Fibroblast of skin of back (primary cell): Measurements from ENCODE around the gene EXOC6B.
A peak's percentile ranks its signal among the peaks of the same experiment; 100 is the strongest.
"Not testable (repeated sequence)": the region's sequence is repeated elsewhere in the genome, so short reads cannot be mapped to it uniquely, and the experiment has no call there.

Source experiments
- DNase-seq: peaks from one replicate; pipeline ENCODE4 v3.0.0-alpha.2; 2013

EXOC6B gene

DNA sequence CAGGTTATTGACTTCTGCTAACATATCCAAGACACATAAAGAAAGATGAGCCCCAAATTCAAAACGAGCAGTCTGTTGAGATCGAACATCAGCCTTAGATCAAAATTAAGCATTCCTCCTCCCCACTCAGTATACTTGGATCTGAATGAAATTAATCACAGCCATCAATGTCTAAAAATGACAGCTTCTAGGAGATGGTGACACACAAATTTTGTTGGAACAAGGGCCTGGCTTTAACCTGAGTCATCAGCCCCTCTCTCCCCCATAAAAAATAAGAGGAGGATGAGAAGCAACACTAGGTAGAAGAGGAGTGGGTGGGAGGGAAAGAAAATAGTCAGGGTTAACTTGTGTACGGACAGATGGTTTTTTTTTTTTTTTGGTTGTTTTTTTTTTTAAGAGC lies 223.1 kb downstream of the EXOC6B start:
- no peak for DNase-seq

DNA sequence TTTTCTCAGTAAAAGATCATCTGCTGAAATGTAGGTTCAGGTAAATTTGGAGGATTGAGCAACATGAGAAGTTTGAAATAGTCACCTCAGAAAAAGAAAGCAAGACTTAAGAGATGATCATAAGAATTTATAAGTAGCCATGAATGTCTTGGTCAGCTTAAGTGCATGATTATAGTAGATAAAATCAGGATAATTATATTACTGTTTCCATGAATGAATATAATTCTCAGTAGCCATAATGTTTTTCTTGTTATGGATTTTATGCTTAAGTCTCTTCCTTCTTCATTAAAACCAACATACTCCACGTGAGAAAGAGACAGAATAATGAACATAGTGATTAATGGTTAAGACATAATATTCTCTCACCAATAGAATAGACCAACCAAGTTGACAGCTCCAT lies 223.7 kb downstream of the EXOC6B start:
- no peak for DNase-seq

GRCh38 chr2:72583836-72584235 lies 242.0 kb downstream of the EXOC6B start:
- not testable (repeated sequence) for DNase-seq

GRCh38 chr2:72583376-72583775 lies 242.5 kb downstream of the EXOC6B start:
- no peak for DNase-seq

DNA sequence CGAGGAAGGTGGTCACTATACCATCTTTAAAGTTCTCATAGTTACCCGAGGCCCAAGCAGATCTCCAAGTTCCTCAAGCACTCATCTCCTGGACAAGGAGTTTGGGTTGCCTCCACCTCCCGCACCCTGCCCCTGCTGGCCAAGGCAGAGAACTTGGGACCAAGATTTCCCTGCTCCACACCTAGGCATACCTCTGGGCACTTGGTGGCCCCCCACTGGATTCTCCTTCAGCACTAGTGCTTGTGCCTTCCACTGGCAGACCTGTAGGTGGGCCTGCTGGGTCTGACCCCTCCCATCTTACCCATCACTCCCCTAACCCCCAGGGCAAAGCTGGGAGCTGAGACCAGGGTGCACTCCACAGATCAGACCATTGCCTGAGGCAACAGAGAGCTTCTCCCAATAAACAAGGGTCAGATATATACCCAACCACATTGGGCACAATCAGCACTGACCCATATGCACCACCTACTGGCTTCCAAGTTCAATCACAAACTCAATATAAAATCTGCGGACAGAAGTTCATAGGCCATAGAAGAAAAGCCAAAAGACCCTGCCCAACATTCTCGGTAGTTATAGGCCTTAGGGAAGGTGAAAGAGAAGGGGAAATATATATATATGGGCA lies 244.2 kb downstream of the EXOC6B start:
- DNase-seq = no peak

GRCh38 chr2:72579591-72580180 lies 246.1 kb downstream of the EXOC6B start:
- peak; percentile 70 for DNase-seq

DNA sequence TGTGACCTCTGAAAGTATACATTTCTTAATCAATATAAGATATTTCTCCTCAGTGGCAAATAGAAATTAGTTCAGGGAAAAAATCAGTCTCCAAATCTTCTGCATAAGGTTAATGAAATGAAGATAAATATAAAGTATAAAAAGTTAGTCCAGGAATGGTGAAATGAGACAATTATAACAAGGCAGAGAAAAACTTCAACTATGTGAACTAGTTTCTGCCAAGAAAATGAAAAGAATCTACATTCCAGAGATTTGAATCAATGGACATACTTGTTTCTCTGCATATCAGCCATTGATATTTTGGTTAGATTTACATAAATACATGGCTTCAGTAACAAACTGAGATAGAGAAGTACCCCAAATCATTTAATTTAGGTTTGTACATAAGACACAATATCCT lies 249.0 kb downstream of the EXOC6B start:
- peak; percentile 68 for DNase-seq

DNA sequence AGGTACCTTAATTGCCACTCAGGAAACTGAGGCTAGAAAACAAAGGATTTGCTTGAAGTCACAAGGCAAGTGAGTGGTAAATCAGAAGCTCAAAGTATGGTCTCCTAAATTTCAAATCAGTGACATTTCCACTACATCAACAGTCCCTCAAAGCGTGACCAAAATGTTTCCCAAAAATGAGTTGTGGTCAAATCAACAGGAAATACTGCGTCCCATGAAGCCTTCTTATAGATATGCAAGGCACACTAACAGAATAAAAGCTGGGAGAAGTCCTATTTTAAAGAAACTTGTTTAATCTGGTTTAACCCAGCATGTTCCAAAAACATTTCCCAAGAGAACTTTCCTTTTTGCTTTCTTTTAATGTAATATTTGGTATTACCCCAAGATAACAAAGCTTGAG lies 249.4 kb downstream of the EXOC6B start:
- DNase-seq = peak; percentile 21

GRCh38 chr2:72574886-72575285 lies 250.9 kb downstream of the EXOC6B start:
- DNase-seq = peak; percentile 29

GRCh38 chr2:72573232-72573631 lies 252.6 kb downstream of the EXOC6B start:
- DNase-seq = peak; percentile 34

- DNase-seq = peak; percentile 87
These were observed 253.3 kb downstream of the EXOC6B start for GRCh38 chr2:72572501-72572900.

DNA sequence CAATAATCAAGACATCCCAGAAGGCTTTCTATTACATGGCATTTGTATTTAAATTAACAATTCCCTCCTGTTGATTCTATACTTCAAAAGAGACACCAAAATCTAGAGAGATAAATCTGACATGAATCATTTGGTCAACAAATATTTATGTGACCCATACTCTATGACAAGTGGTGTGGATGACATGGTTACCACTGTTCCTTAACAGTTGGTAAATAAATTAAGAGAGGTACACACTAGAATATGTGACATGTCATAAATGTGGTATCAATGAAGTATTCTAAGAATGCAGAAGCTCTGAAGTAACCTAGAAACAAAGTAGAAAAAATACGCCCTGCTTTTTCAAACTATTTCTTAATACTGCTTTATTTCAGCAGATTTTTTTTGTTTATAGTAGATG lies 255.4 kb downstream of the EXOC6B start:
- DNase-seq = peak; percentile 70

DNA sequence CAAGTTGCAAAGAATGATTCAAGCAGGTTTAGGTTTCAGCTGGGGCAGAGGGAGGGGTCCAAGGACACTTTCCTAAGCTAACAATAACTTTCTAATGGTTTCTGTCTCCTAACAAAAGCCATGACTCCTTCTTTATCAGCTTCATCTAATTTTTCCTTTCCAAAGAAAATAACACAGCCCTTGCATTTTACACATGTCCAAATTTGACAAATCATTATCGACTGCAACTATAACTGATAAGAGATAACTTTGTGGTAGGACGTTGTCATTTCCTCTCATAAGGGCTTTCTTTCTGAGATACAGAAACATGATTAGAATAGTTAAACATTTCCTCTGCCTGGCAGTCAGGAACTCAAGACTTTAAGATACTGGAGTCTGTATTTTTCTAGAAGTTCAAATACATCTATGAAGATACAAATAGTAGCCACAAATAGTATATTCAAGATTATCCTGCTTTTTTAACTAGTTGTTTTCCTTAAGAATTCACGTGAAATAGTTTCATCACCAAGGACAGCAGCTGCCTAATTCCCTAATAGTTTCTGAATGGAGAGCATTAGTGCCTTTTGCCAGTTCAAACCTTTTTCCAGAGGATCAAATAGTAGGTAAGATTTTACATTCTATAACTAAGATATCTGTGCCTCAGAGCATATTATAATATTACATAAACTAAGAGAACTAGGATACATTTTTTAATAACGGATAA lies 263.2 kb downstream of the EXOC6B start:
- DNase-seq = peak; percentile 43

GRCh38 chr2:72561621-72562318 lies 264.1 kb downstream of the EXOC6B start:
- peak; percentile 92 for DNase-seq

DNA sequence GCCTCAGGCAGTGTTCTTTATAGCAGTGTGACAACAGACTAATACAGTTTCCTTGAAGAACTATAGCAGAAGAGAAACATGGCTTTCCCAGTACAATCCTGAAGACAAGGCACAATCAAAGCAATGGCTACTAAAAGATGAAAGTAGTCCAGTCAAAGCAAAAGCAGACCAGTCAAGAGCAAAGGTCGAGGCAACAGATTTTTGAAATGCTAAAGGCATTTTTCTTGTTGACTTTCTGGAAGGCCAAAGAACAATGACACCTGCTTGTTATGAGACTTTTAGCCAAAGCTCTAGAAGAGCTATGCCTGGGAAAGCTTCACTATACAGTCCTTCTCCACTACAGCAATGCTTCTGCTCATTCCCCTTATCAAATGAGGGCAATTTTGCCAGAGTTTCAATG lies 269.9 kb downstream of the EXOC6B start:
- DNase-seq = no peak

- not testable (repeated sequence) for DNase-seq
These were observed 270.5 kb downstream of the EXOC6B start for GRCh38 chr2:72555363-72555762.

- not testable (repeated sequence) for DNase-seq
These were observed 270.9 kb downstream of the EXOC6B start for GRCh38 chr2:72554910-72555309.

DNA sequence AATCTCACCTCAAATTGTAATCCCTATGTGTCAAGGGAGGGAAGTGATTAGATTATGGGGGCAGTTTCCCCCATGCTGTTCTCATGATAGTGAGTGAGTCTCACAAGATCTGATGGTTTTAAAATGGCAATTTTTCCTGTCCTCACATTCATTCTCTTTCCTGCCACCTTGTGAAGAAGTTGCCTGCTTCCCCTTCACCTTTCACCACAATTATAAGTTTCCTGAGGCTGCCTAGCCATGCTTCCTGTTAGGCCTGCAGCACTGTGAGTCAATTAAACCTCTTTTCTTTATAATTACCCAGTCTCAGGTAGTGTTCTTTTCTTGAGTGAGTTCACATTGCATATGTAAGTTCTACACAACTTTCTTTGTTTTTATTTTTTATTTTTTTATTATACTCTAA lies 271.5 kb downstream of the EXOC6B start:
- DNase-seq = no peak

DNA sequence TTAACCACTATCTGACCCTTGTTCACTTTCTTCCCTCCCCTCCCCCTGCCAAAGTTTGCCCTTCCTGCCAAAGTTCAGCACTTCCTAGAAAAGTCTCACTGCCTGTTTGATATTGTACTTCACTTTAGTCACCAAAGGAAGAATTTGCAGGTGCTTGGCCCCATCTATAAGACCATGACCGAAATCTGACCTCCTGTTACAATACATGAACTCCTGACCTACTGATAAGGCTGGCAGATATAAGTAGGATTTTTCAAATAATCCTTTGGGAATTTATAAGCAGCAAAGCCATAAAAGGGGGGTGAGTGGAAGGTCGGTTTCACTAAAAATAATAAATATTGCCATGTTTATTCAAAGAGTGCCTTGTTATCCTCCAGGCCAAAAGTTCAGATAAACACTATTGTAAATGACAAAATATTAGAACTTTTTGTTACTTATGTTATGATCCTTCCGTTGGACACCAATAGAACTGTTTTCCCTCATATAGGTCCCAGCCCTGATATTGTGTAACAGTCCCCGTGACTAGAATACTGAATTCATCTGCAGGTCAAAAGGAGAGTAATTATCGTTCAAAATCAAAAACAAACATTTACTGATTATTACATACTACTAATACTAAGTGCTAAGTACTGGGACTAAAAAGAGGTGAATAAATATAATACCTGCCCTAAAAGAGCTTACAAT lies 277.6 kb downstream of the EXOC6B start:
- no peak for DNase-seq

GRCh38 chr2:72545790-72546189 lies 280.0 kb downstream of the EXOC6B start:
- DNase-seq = no peak

DNA sequence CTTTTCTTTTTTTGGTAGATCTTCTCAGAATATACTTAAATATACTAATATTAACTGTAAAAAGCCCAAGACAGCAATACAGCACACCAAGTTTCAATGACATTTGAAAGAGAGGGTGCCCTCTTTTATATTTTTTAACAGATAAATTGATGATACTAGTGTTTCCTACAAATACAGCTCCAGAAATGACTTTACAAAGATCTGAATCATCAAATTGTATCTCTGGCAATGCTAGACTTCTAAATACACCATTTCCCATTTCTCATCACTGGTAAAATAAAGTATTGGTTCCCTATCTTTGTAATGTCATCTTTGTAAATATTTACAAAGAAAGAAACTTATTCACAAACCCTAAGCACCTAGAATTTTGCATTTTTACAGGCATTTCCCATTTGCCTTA lies 281.3 kb downstream of the EXOC6B start:
- no peak for DNase-seq

GRCh38 chr2:72543497-72544216 lies 282.2 kb downstream of the EXOC6B start:
- DNase-seq = no peak
